ENCODE data around the gene DNAJC17.

DNAJC17 gene

GRCh38 chr15:40829115-40829514 is 21.8 kb upstream of the DNAJC17 start:
- DNase-seq: peak; percentile 7

GRCh38 chr15:40828447-40829036 is 21.3 kb upstream of the DNAJC17 start, which contains the start of gene PPP1R14D:
TSS of gene PPP1R14D (minus strand) at chr15:40828708. CDS start at chr15:40828641, 67 bp downstream.
- DNase-seq: no peak

- DNase-seq: no peak
Observed at GRCh38 chr15:40826423-40827075, 19.3 kb upstream of the DNAJC17 start.

- DNase-seq: peak; percentile 69
Observed at GRCh38 chr15:40825661-40826422, 18.6 kb upstream of the DNAJC17 start.

- peak; percentile 11 for DNase-seq
Observed at GRCh38 chr15:40823572-40824343, 16.5 kb upstream of the DNAJC17 start.

- no peak for DNase-seq
Observed at GRCh38 chr15:40821195-40821594, 13.9 kb upstream of the DNAJC17 start.

GRCh38 chr15:40819048-40819447 is 11.8 kb upstream of the DNAJC17 start:
- DNase-seq: no peak

- DNase-seq: no peak
Observed at GRCh38 chr15:40815042-40815698, 7.9 kb upstream of the DNAJC17 start.

- no peak for DNase-seq
Observed at GRCh38 chr15:40812721-40813425, 5.6 kb upstream of the DNAJC17 start.

- DNase-seq: no peak
Observed at GRCh38 chr15:40808861-40809450, 1.7 kb upstream of the DNAJC17 start.

- DNase-seq: no peak
Observed at GRCh38 chr15:40807888-40808461, 702 bp upstream of the DNAJC17 start.

- no peak for DNase-seq
Observed at GRCh38 chr15:40806672-40807027, 623 bp downstream of the DNAJC17 start.

GRCh38 chr15:40803688-40804087 is 3.6 kb downstream of the DNAJC17 start:
- no peak for DNase-seq

- DNase-seq: no peak
Observed at GRCh38 chr15:40803076-40803475, 4.2 kb downstream of the DNAJC17 start.

- no peak for DNase-seq
Observed at GRCh38 chr15:40799523-40799922, 7.8 kb downstream of the DNAJC17 start.

GRCh38 chr15:40796512-40796911 is 10.8 kb downstream of the DNAJC17 start:
- DNase-seq: no peak

GRCh38 chr15:40796041-40796440 is 11.2 kb downstream of the DNAJC17 start:
- no peak for DNase-seq

GRCh38 chr15:40793216-40793989 is 13.9 kb downstream of the DNAJC17 start:
- no peak for DNase-seq

- DNase-seq: no peak
Observed at GRCh38 chr15:40792394-40792793, 14.9 kb downstream of the DNAJC17 start.

- DNase-seq: no peak
Observed at GRCh38 chr15:40790718-40791117, 16.6 kb downstream of the DNAJC17 start.

Data from OCI-M1 (cell line).